Mucosa of gallbladder (tissue), 1 donor: Measurements from ENCODE around the gene HADH. TPM values are rescaled to one million over a fixed set of nuclear protein-coding genes. Genes with fewer than 3 reads are reported as not detected.
"Not testable (repeated sequence)": the region's sequence is repeated elsewhere in the genome, so short reads cannot be mapped to it uniquely, and the experiment has no call there.

Experiments
- DNase-seq: peaks from one replicate; pipeline ENCODE4 v3.0.0-alpha.2; 2020; ENCODE audit warnings: low spot score
- total RNA-seq: library from RNA; stranded (reverse); gene quantifications from one replicate; pipeline ENCODE4 v1.2.1, GENCODE V29; 2021
- donor health status: DM: no; HTN: no; CAD: no.

The HADH gene
- 47.5 TPM for total RNA-seq

- peak; percentile 95 for DNase-seq
Observed at GRCh38 chr4:107989537-107990386, at the start of gene HADH. Gene HADH (plus strand): TSS chr4:107989889. CDS start chr4:107989933, 44 bp downstream.

- DNase-seq = no peak
Observed at GRCh38 chr4:107945809-107946208, 43.9 kb upstream of the HADH start.

DNA sequence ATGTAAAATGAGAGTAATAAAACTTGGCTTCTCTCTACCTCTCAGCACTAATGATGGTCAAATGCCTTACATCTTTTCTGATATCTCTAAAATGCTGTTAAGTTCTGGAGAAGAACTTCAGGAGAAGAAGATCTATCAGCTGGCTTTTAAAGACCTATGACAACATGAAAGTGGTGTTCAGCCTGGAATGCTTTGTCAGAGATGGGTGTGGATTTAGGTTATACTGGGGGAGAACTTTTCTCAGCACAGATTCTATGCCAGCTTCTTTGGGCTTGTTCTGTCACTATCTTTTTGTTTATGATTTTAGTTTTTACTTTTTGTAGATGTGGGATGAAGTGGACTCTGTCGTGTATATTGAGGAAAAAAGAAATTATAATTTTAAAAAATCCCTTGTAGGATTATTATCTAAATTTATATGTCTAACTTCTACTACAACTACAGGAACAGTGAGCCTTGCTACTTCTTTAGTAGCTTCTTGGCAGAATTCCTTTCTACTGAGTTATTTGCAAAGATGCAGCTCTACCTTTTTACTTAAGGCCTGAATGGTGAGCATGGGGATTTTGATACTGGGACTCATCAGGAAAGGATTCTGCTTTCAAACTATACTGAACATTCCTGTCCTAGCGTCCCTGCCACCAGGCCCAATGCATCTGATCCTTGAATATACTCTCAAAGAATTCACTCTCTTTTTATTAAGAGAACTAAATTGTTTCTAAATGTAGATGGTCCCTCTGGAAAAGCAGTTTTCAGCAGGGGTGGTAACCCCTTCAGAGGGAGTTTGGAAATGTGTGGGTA is 38.7 kb upstream of the HADH start:
- no peak for DNase-seq

DNA sequence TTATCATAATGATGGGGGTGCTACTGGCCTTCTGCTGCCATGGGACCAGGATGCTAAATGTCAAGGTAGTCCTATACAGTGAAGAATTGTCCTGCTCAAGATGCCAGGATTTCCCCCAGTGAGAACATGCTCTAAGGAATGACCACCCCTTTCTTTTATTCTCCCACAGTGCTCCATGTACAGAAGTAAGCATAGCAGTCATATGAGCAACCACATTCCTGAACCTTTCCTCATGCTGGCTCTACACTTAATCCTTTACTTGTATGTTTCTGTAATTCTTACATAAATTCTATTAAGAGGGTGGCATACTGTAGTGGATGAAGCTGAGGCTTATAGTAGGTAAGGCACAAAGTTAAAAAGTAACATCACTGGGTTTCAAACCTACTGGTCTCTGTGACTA is 38.1 kb upstream of the HADH start:
- DNase-seq = no peak

- no peak for DNase-seq
Observed at GRCh38 chr4:107956011-107956410, 33.7 kb upstream of the HADH start.

DNA sequence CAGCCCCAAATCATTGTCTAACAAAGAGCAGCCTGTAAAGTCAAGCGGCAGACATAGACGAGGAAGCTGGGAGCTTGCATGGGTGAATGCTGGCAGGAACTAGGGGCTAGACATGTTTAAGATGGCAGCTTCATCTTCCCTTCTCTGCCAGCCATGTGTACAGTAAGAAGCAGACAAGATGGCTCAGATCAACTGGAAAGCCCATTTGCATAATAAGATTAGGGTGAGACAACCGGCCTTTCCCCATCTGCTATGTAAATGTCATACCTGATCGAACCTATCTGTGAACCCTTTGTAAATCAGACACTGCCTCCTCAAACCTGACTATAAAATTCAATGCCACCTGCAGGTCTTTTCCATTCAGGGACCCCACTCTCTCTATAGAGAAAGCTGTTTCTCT is 22.8 kb upstream of the HADH start:
- no peak for DNase-seq

- not testable (repeated sequence) for DNase-seq
Observed at GRCh38 chr4:107967519-107967918, 22.2 kb upstream of the HADH start.

DNA sequence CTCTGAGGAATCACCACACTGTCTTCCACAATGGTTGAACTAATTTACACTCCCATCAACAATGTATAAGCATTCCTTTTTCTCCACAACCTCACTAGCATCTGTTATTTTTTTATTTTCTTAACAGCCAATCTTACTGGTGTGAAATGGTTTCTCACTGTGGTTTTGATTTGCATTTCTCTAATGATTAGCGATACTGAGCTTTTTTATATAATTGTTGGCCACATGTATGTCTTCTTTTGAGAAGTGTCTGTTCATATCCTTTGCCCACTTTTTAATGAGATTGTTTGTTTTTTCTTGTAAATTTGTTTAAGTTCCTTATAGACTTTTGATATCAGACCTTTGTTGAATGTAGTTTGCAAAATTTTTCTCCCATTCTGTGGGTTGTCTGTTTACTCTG is 21.8 kb upstream of the HADH start:
- DNase-seq = not testable (repeated sequence)

DNA sequence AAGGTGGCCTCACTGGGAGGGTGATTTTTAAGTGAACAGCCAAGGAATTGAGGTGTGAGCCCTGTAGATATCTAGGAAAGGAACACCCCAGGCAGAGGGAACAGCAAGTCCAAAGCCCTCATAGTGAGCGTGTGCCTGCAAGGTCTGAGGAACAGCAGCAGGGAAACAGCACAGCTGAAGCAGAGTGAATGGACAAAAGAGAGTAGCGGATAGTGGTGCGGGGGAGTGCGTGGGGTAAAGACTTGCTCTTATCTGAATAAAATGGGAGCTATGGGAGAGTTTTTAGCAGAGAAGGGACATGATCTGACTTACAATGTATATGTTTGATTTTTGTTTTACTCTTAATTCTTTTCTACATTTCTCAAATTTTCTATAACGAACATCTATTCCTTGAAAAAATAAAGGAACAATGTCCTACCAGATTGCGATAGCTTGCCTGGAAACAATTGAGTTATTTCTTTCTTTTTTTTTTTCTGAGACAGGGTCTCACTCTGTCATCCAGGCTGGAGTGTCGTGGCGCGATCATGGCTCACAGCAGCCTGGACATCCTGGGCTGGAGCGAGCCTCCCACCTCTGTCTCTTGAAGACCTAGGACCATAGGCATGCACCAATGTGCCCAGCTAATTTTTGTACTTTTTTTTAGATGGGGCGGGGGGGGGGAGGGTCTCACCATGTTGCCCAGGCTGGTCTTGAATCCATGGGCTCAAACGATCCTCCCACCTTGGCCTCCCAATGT is 19.5 kb upstream of the HADH start:
- no peak for DNase-seq

DNA sequence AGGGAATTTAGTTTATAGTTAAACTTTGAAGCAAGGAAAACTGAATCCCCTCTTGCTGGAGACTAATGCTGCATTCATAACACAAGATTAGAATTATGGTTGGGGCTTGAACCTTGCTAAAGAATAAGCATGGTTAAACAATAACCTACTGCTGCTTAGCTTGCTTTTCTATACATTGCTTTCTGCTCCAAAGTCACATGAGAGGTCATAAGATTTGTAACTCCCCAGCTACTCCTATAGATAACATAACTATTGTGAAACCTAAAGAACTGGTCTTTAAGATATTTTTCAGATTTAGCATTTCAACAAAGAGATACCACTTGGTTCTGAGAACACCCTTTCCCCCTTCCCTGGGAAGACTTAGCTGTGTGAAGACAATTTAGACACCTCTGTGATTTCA is 17.1 kb upstream of the HADH start:
- DNase-seq = no peak

DNA sequence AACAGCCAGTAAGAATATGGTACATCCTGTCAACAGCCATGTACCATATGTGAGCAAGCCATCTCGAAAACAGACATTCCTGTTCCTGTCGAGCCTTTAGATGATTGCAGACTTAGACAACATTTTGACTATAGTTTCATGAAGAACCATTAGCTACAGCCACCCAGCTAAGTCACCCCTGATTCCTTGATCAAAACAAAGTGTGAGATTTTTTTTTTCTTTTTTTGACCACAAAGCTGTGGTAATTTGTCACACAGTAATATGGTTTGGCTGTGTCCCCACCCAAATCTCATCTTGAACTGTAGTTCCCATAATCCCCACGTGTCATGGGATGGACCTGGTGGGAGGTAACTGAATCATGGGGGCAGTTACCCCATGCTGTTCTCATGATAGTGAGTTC is 15.2 kb upstream of the HADH start:
- DNase-seq = no peak

DNA sequence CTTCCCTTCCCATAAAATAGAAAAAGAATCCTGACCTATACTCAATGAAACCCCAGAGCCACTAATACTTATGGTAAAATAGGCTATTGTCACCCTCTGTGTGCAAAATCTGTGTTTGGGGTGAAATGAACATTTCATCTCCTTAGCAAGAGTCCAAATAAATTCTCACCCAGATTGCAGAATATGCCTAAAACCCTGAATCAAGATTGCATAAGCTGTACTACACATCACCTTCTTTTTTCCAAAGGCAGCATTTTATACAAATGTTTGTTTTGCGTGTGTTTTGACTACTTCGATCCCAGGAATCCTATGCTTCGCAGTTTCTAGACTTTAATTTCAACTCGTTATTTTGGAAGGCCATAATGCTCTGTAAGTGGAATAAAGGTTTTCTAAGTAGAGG is 12.2 kb upstream of the HADH start:
- no peak for DNase-seq

- no peak for DNase-seq
Observed at GRCh38 chr4:107977966-107978705, 11.6 kb upstream of the HADH start.

- no peak for DNase-seq
Observed at GRCh38 chr4:107978716-107979451, 10.8 kb upstream of the HADH start.

GRCh38 chr4:107987916-107988762 is 1.6 kb upstream of the HADH start:
- DNase-seq = no peak

DNA sequence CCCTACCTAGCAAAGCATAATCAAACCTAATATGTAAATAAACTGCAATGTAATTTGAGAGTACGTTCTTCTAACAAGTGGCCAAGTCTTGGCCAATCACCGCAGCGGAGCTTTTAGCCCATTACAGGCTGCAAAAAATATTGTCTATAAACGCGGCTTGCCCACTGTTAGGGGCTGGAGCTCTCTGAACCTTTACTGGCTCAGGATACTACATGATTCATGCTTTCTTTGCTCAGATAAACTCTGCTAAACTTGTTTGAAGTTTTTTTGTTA is 990 bp upstream of the HADH start:
- DNase-seq = no peak

DNA sequence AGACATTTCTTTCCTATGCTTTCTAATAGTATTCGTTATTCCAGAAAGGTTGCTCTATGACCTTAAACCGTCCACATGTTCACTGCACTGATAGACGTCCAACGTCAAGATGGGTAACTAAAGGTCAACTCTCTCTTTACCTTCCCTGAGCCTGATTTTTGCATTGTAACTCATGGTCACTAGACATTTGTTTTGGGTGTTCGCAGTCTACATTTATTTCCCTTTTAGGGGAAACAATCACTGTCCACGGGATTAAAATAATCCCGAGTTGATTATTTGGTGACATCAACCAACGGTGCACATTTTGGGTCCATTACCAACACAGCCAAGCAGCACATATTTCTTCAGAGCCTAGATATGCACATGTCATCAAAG is 540 bp upstream of the HADH start:
- DNase-seq = no peak

GRCh38 chr4:107991945-107992630 is 2.4 kb downstream of the HADH start:
- no peak for DNase-seq

- DNase-seq = no peak
Observed at GRCh38 chr4:107993969-107994368, 4.3 kb downstream of the HADH start.

- no peak for DNase-seq
Observed at GRCh38 chr4:107994894-107995293, 5.2 kb downstream of the HADH start.
